Fibroblast of lung (primary cell): Measurements from ENCODE around the gene MSN. TPM values are rescaled to one million over a fixed set of nuclear protein-coding genes. Genes with fewer than 3 reads are reported as not detected.
A peak's percentile ranks its signal among the peaks of the same experiment; 100 is the strongest.

Experiments used
- DNase-seq, 2 donors: peaks; one replicate each; pipeline versions ENCODE4 v3.0.0 to v3.0.0-alpha.2; 2010; ENCODE audit warnings: low read depth in 2 of 2
- H2AFZ ChIP-seq: 2 replicates; pipeline ENCODE4 v1.5.1; 2012; ENCODE audit warnings: low read length, control low read depth, inconsistent platforms
- H3K27ac ChIP-seq: 2 replicates; pipeline ENCODE4 v1.5.1; 2011; ENCODE audit warnings: low read length, control low read depth; ENCODE audit not compliant: insufficient read depth
- H3K27me3 ChIP-seq: 2 replicates; pipeline ENCODE4 v1.5.1; 2011; ENCODE audit warnings: mild to moderate bottlenecking, low read length; ENCODE audit not compliant: control insufficient read depth, insufficient read depth
- H3K36me3 ChIP-seq: 2 replicates; pipeline ENCODE4 v1.5.1; 2011; ENCODE audit warnings: low read length; ENCODE audit not compliant: control insufficient read depth, insufficient read depth
- H3K4me1 ChIP-seq: 2 replicates; pipeline ENCODE4 v1.5.1; 2011; ENCODE audit warnings: low read length; ENCODE audit not compliant: control insufficient read depth, insufficient read depth; ENCODE audit errors: extremely low read depth
- H3K4me2 ChIP-seq: 2 replicates; pipeline ENCODE4 v1.5.1; 2011; ENCODE audit warnings: low read length, control low read depth; ENCODE audit not compliant: insufficient read depth; ENCODE audit errors: extremely low read depth
- H3K4me3 ChIP-seq, 4 experiments: fragments of 200-600 bp in 1 of 4; sonication (generic) in 1 of 4; replicated peaks in 1 of 4; 2 replicates each; pipeline ENCODE4 v1.5.1; 2011 to 2016; ENCODE audit warnings: low read length in 4 of 4, low read depth in 3 of 4, mild to moderate bottlenecking in 3 of 4, control low read depth in 2 of 4, inconsistent platforms in 1 of 4, mixed read lengths in 1 of 4; ENCODE audit not compliant: insufficient read depth in 1 of 4; ENCODE audit errors: control extremely low read depth in 1 of 4
- H3K79me2 ChIP-seq: 2 replicates; pipeline ENCODE4 v1.5.1; 2012; ENCODE audit warnings: mild to moderate bottlenecking, low read length, inconsistent platforms; ENCODE audit not compliant: control insufficient read depth, insufficient read depth
- H3K9ac ChIP-seq: 2 replicates; pipeline ENCODE4 v1.5.1; 2011; ENCODE audit warnings: mild to moderate bottlenecking, low read length, control low read depth; ENCODE audit not compliant: insufficient read depth
- H3K9me3 ChIP-seq: 2 replicates; pipeline ENCODE4 v1.5.1; 2012; ENCODE audit warnings: low read depth, low read length; ENCODE audit not compliant: control insufficient read depth, insufficient read depth
- H4K20me1 ChIP-seq: 2 replicates; pipeline ENCODE4 v1.5.1; 2011; ENCODE audit warnings: low read length; ENCODE audit not compliant: control insufficient read depth, insufficient read depth; ENCODE audit errors: extremely low read depth
- CTCF ChIP-seq, 2 donors: IDR thresholded peaks in 1 of 2; conservative IDR thresholded peaks in 1 of 2; 1 replicate in 1 of 2; 2 replicates in 1 of 2; pipeline ENCODE4 v1.5.1; 2011 to 2012; ENCODE audit warnings: low read length in 2 of 2, control low read depth in 1 of 2, inconsistent platforms in 1 of 2, low read depth in 1 of 2, mild to moderate bottlenecking in 1 of 2
- EZH2 ChIP-seq: IDR thresholded peaks from 2 replicates; pipeline ENCODE4 v1.5.1; 2012; ENCODE audit warnings: low read length, control low read depth, mild to moderate bottlenecking; ENCODE audit errors: missing control alignments
- polyA plus RNA-seq, 2 donors: library from polyadenylated mRNA; depleted of rRNA in 1 of 2; stranded (reverse) in 1 of 2; unstranded in 1 of 2; fragments of >200 nt; gene quantifications; 2 replicates each; pipeline ENCODE4 v1.2.1, GENCODE V29; 2011 to 2012; ENCODE audit warnings: missing spikeins in 1 of 2
- total RNA-seq: library from RNA; depleted of rRNA; stranded (reverse); fragments of >200 nt; gene quantifications from 2 replicates; pipeline ENCODE4 v1.2.1, GENCODE V29; 2014

The MSN gene
- total and polyA plus RNA-seq, 2 donors (not counting 1 experiment from before 2014, with no cell fraction given) = 148 to 488 TPM

DNA sequence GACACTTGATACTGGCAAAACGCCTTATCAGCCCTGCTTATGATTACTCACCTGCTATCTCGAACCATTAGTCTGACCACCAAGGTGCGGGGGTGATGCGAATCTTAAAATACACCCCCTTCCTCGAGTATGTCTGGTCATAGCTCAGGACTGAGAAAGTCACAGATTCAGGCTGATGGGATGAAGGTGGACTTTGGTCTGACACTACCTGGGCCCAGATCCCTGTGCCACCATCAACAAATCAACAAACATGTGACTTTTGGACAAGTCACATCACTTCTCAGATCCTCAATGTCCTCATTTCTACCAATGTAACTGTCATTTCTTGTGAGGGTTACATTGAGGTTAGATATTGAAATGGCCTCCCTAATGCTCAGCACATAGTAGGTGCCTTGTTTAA is 9.8 kb upstream of the MSN start:
- Histone ChIP-seq H3K4me3 (no peak overlapping the region), H3K79me2 (no peaks in the 10 kb centered on the region), H4K20me1 (no peaks in the 10 kb centered on the region), H3K27me3 (no peaks in the 10 kb centered on the region), H2AFZ (no peak overlapping the region), H3K36me3 (no peaks in the 10 kb centered on the region), H3K4me1 (no peaks in the 10 kb centered on the region), H3K4me2 (no peak overlapping the region), H3K9me3 (no peaks in the 10 kb centered on the region), H3K9ac (no peak overlapping the region), H3K27ac (no peak overlapping the region)
- no peak for DNase-seq
- TF ChIP-seq EZH2 = no peak

DNA sequence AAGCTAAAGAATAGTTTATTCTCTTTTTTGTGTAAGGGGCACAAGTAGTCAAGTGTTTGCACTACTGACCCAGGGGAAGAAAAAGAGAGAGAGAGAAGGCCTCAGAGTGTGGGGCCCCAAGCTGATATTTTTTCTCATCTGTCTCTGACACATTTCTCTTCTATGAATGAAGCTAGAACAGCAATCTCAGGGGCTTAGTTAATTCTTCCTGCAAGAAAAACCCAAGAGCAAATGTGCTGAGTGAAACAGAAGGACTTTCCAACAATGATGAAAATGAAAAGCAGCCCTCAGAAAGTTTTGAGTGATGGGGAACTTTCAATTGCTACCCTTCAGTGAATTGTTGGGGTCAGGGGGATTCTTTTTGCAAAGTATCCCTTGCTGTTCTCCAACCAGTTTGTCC is 9.2 kb upstream of the MSN start:
- no peak overlapping the region for H3K9ac ChIP-seq
- no peaks in the 10 kb centered on the region for H4K20me1 ChIP-seq
- no peaks in the 10 kb centered on the region for H3K79me2 ChIP-seq
- H3K4me2 ChIP-seq = no peak overlapping the region
- H3K27ac ChIP-seq = no peak overlapping the region
- no peak for TF ChIP-seq EZH2
- no peak for TF ChIP-seq CTCF (conservative IDR thresholded peaks at IDR 0.05 in 1 of 2, IDR thresholded peaks at IDR 0.05 in 1 of 2; ENCODE audit: low read depth in 1 of 2, low read length in 2 of 2)
- H3K9me3 ChIP-seq = no peaks in the 10 kb centered on the region
- H3K36me3 ChIP-seq = no peaks in the 10 kb centered on the region
- H3K4me3 ChIP-seq = no peak overlapping the region
- H3K4me1 ChIP-seq = no peaks in the 10 kb centered on the region
- no peak overlapping the region for H2AFZ ChIP-seq
- no peak for DNase-seq
- H3K27me3 ChIP-seq = no peaks in the 10 kb centered on the region

DNA sequence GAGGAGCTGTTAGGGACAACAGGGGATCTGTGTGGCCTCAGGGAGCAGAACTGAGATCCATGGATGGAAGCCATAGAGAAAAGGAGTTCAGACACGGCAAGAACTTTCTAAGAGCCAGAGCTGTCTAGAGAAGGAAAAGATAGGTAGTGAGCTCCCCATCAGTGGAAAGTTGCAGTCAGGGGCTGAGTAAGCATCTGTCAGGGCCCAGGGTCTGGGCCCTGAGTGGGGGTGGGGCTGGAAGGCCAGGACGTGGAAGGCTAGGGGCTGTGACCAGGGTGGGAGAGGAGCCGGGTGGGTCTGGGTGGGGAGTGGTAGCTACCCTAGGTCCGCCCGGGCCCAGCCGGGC is 324 bp upstream of the MSN start:
- Histone ChIP-seq H2AFZ (no peak overlapping the region), H3K36me3 (no peaks in the 10 kb centered on the region), H3K27me3 (no peaks in the 10 kb centered on the region), H3K9ac (peak overlapping the region; percentile 16), H3K27ac (no peak overlapping the region), H3K4me3 (peak overlapping the region in 1 of 4 experiments; percentile 17), H3K4me1 (peaks cover 3% of the 10 kb centered on the region), H4K20me1 (no peaks in the 10 kb centered on the region), H3K79me2 (peaks cover 44% of the 10 kb centered on the region), H3K4me2 (no peak overlapping the region), H3K9me3 (no peaks in the 10 kb centered on the region)
- TF ChIP-seq CTCF (conservative IDR thresholded peaks at IDR 0.05 in 1 of 2, IDR thresholded peaks at IDR 0.05 in 1 of 2; ENCODE audit: low read depth in 1 of 2, low read length in 2 of 2) = no peak
- TF ChIP-seq EZH2 = no peak
- no peak for DNase-seq
